ENCODE measurements around the gene CYTH2.
"Not testable (repeated sequence)": the region's sequence is repeated elsewhere in the genome, so short reads cannot be mapped to it uniquely, and the experiment has no call there.

Gene CYTH2

GRCh38 chr19:48478339-48479256 is 9.4 kb downstream of the CYTH2 start:
- DNase-seq: no peak

- DNase-seq: no peak
Measured at GRCh38 chr19:48479686-48480085, 10.5 kb downstream of the CYTH2 start.

- no peak for DNase-seq
Measured at GRCh38 chr19:48480183-48480557, 11.0 kb downstream of the CYTH2 start.

GRCh38 chr19:48480558-48481500 is 11.7 kb downstream of the CYTH2 start:
- no peak for DNase-seq

GRCh38 chr19:48481846-48482639 is 12.9 kb downstream of the CYTH2 start:
- DNase-seq: no peak

GRCh38 chr19:48483301-48483700 is 14.1 kb downstream of the CYTH2 start:
- no peak for DNase-seq

GRCh38 chr19:48484247-48484893 is 15.2 kb downstream of the CYTH2 start:
- DNase-seq: no peak

- no peak for DNase-seq
Measured at GRCh38 chr19:48484931-48485612, 15.9 kb downstream of the CYTH2 start.

- DNase-seq: not testable (repeated sequence)
Measured at GRCh38 chr19:48486706-48487105, 17.5 kb downstream of the CYTH2 start.

GRCh38 chr19:48487544-48487943 is 18.4 kb downstream of the CYTH2 start:
- no peak for DNase-seq

- DNase-seq: no peak
Measured at GRCh38 chr19:48487948-48488347, 18.8 kb downstream of the CYTH2 start.

GRCh38 chr19:48488478-48488877 is 19.3 kb downstream of the CYTH2 start:
- not testable (repeated sequence) for DNase-seq

GRCh38 chr19:48489608-48490216 is 20.5 kb downstream of the CYTH2 start:
- no peak for DNase-seq

- DNase-seq: no peak
Measured at GRCh38 chr19:48490981-48491792, 22.0 kb downstream of the CYTH2 start.

GRCh38 chr19:48491793-48492123 is 22.6 kb downstream of the CYTH2 start:
- DNase-seq: no peak

GRCh38 chr19:48492925-48493717 is 24.0 kb downstream of the CYTH2 start:
- no peak for DNase-seq

GRCh38 chr19:48493718-48494401 is 24.7 kb downstream of the CYTH2 start:
- DNase-seq: no peak

GRCh38 chr19:48495396-48495795 is 26.2 kb downstream of the CYTH2 start:
- DNase-seq: no peak

Measured in NCI-H1436 treated with DMSO at 0.1 percent for 48 hours (cell line).